HCT116 (cell line): ENCODE measurements around the gene ALG3. TPM values are rescaled to one million over a fixed set of nuclear protein-coding genes. Genes with fewer than 3 reads are reported as not detected.

Experiments used
- ATAC-seq: fragments of 200-7000 bp; cut with Tn5 transposase; 2 replicates; pipeline ENCODE4 v1.9.1; 2020; ENCODE audit warnings: mild to moderate bottlenecking, moderate library complexity
- BruUV-seq: library from RNA; stranded (reverse); fragments of 400-500 nt; replicated peaks from 2 replicates; lab custom pipeline; 2021; lab: Mats Ljungman, UMichigan
- CTCF ChIA-PET: fragments of 300-600 bp; sonication (Branson Sonifier 250); formaldehyde crosslinking; loops from one replicate; lab custom pipeline; 2021; ENCODE audit warnings: antibody characterized with exemption; lab: Charles Lee
- POLR2A ChIA-PET: fragments of 300-600, 350-600 bp; sonication (Branson Sonifier 250); formaldehyde crosslinking; loops from one replicate; lab custom pipeline; 2021; ENCODE audit warnings: antibody characterized with exemption; lab: Charles Lee
- RAD21 ChIA-PET, 2 experiments: fragments of 300-600 bp; sonication (Branson Sonifier 250); formaldehyde crosslinking; loops; one replicate each; lab custom pipeline; 2023; ENCODE audit warnings: low total read pairs in 2 of 2; ENCODE audit not compliant: uncharacterized antibody in 2 of 2, unreplicated experiment in 2 of 2, low non-redundant PET in 1 of 2; lab: Charles Lee
- DNase-seq: peaks from one replicate; pipeline ENCODE4 v3.0.0-alpha.2; 2010; ENCODE audit warnings: low read depth, low spot score
- H2AFZ ChIP-seq: fragments of 200-600 bp; shearing (Covaris generic), sonication (generic); 2 replicates; pipeline ENCODE4 v1.6.1; 2017; ENCODE audit warnings: low read depth, mixed run types, mixed read lengths, antibody characterized with exemption, low read length; ENCODE audit not compliant: poor library complexity, severe bottlenecking
- H3K27ac ChIP-seq: 2 replicates; pipeline ENCODE4 v1.5.1; 2012; ENCODE audit warnings: low read depth, low read length
- H3K27me3 ChIP-seq: fragments of 200-600 bp; sonication (generic); 2 replicates; pipeline ENCODE4 v1.6.1; 2016; ENCODE audit warnings: mixed run types, low read length, mixed read lengths; ENCODE audit not compliant: insufficient read depth
- H3K36me3 ChIP-seq, 2 experiments: fragments of 200-500 bp in 1 of 2; fragments of 200-600 bp in 1 of 2; sonication (Bioruptor generic) in 1 of 2; sonication (generic) in 1 of 2; 2 replicates each; pipeline versions ENCODE4 v1.5.1 to v1.6.1; 2014 to 2016; ENCODE audit warnings: low read length in 2 of 2, inconsistent platforms in 1 of 2, mixed read lengths in 1 of 2, mixed run types in 1 of 2; ENCODE audit not compliant: insufficient read depth in 2 of 2, control insufficient read depth in 1 of 2
- H3K4me1 ChIP-seq, 2 experiments: fragments of 200-600 bp in 1 of 2; sonication (generic) in 1 of 2; 2 replicates each; pipeline versions ENCODE4 v1.5.1 to v1.6.1; 2012 to 2017; ENCODE audit warnings: low read length in 2 of 2, inconsistent platforms in 1 of 2, mild to moderate bottlenecking in 1 of 2, mixed read lengths in 1 of 2, mixed run types in 1 of 2, moderate library complexity in 1 of 2; ENCODE audit not compliant: insufficient read depth in 2 of 2, control insufficient read depth in 1 of 2
- H3K4me2 ChIP-seq: fragments of 200-600 bp; sonication (generic); 2 replicates; pipeline ENCODE4 v1.6.1; 2017; ENCODE audit warnings: mixed run types, low read length, mixed read lengths
- H3K4me3 ChIP-seq, 2 experiments: fragments of 200-600 bp in 1 of 2; sonication (generic) in 1 of 2; replicated peaks in 1 of 2; 2 replicates each; pipeline ENCODE4 v1.5.1; 2011 to 2016; ENCODE audit warnings: low read length in 2 of 2, control low read depth in 1 of 2, low read depth in 1 of 2, mild to moderate bottlenecking in 1 of 2, mixed read lengths in 1 of 2, mixed run types in 1 of 2
- H3K79me2 ChIP-seq: fragments of 200-600 bp; sonication (generic); 2 replicates; pipeline ENCODE4 v1.6.1; 2017; ENCODE audit warnings: mild to moderate bottlenecking, mixed run types, low read length, moderate library complexity, mixed read lengths; ENCODE audit not compliant: insufficient read depth
- H3K9ac ChIP-seq: fragments of 200-600 bp; sonication (generic); 2 replicates; pipeline ENCODE4 v1.6.1; 2016; ENCODE audit warnings: low read length, mixed read lengths
- H3K9me2 ChIP-seq: fragments of 200-600 bp; sonication (generic), shearing (Covaris generic); 2 replicates; pipeline ENCODE4 v1.6.1; 2017; ENCODE audit warnings: mixed run types, mild to moderate bottlenecking, moderate library complexity; ENCODE audit not compliant: insufficient read depth
- H3K9me3 ChIP-seq, 2 experiments: fragments of 200-500 bp in 1 of 2; fragments of 200-600 bp in 1 of 2; sonication (Bioruptor generic) in 1 of 2; sonication (generic) in 1 of 2; 2 replicates each; pipeline ENCODE4 v1.6.1; 2014 to 2017; ENCODE audit warnings: low read length in 2 of 2, mixed read lengths in 2 of 2, inconsistent platforms in 1 of 2, low read depth in 1 of 2, mild to moderate bottlenecking in 1 of 2, mixed run types in 1 of 2, moderate library complexity in 1 of 2; ENCODE audit not compliant: control insufficient read depth in 1 of 2, insufficient read depth in 1 of 2
- H4K20me1 ChIP-seq: fragments of 200-600 bp; sonication (generic), shearing (Covaris generic); 2 replicates; pipeline ENCODE4 v1.6.1; 2017; ENCODE audit warnings: mixed run types, mild to moderate bottlenecking, moderate library complexity; ENCODE audit not compliant: insufficient read depth
- SIN3A ChIP-seq: IDR thresholded peaks from 2 replicates; pipeline ENCODE4 v1.6.1; 2012; ENCODE audit warnings: low read depth
- ZFX ChIP-seq: fragments of 450-650 bp; IDR thresholded peaks from 2 replicates; pipeline ENCODE4 v1.6.1; 2017
- intact Hi-C: fragments of 100-400 bp; cut with micrococcal nuclease; formaldehyde crosslinking; loops from 2 replicates; pipeline ENCODE4 v1.10.0; 2022
- total RNA-seq: library from RNA; stranded (reverse); gene quantifications from one replicate; pipeline ENCODE4 v1.2.1, GENCODE V29; 2021; ENCODE audit not compliant: unreplicated experiment
- TF ChIP-seq, protein P1 (sequence below), 3 experiments: fragments of 200-600 bp in 1 of 3; sonication (generic) in 1 of 3; IDR thresholded peaks in 2 of 3; conservative IDR thresholded peaks in 1 of 3; 2 replicates each; pipeline ENCODE4 v1.5.1; 2012 to 2017; ENCODE audit warnings: low read depth in 2 of 3, low read length in 2 of 3, antibody characterized with exemption in 1 of 3, borderline replicate concordance in 1 of 3, control low read depth in 1 of 3, mild to moderate bottlenecking in 1 of 3, mixed read lengths in 1 of 3, mixed run types in 1 of 3, moderate library complexity in 1 of 3; ENCODE audit not compliant: insufficient read depth in 1 of 3
- TF ChIP-seq, protein P2 (sequence below): IDR thresholded peaks from 2 replicates; pipeline ENCODE4 v1.6.1; 2012; ENCODE audit warnings: low read depth

ALG3 gene
- total RNA-seq, 1 experiment from 2014 or later = 56.6 TPM

DNA sequence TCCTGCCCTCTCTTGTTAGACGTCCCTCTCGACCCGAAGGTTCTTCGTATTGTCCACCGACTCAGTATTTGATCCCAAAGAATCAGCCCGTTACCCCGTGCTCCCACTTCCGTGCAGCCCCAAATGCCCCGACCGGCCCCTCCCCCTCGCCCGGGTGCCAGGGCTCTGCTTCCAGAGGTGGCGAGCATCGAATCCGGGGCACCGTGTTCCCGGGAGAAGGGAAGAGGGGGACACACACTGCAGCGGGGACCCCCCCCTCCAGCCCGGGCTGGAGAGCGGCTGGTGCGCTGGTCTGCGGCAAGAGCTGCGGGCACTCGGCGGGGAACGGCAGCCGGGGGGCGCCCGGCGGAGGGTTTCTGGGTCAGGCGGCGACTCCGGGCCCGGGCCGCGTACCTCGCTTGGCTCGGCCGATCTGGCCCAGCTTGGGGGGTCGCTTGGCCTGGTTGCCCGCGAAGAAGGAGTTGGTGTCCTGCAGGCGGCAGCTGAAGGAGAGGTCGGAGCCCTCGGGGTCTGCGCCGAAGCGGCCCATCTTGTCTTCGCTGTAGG lies 12.0 kb upstream of the ALG3 start:
- Histone ChIP-seq H3K4me1 (peaks cover 3 to 24% of the 10 kb centered on the region in 2 experiments; a peak in 3 of 4 replicates), H3K4me3 (peak overlapping the region; percentile 32 to 63), H2AFZ (no peak overlapping the region), H3K27ac (no peak overlapping the region; the same call in 1 of the 2 replicates), H3K79me2 (no peaks in the 10 kb centered on the region), H3K9me2 (no peaks in the 10 kb centered on the region), H3K4me2 (peak overlapping the region; percentile 73), H3K36me3 (no peaks in the 10 kb centered on the region; a peak in 1 of 4 replicates), H3K9me3 (no peaks in the 10 kb centered on the region), H3K27me3 (no peaks in the 10 kb centered on the region), H3K9ac (peak overlapping the region; percentile 45), H4K20me1 (no peaks in the 10 kb centered on the region)
- no peak for DNase-seq
- TF ChIP-seq ZFX = peak; percentile 11; the same call in 1 of the 2 replicates
- TF ChIP-seq, protein P1, sequence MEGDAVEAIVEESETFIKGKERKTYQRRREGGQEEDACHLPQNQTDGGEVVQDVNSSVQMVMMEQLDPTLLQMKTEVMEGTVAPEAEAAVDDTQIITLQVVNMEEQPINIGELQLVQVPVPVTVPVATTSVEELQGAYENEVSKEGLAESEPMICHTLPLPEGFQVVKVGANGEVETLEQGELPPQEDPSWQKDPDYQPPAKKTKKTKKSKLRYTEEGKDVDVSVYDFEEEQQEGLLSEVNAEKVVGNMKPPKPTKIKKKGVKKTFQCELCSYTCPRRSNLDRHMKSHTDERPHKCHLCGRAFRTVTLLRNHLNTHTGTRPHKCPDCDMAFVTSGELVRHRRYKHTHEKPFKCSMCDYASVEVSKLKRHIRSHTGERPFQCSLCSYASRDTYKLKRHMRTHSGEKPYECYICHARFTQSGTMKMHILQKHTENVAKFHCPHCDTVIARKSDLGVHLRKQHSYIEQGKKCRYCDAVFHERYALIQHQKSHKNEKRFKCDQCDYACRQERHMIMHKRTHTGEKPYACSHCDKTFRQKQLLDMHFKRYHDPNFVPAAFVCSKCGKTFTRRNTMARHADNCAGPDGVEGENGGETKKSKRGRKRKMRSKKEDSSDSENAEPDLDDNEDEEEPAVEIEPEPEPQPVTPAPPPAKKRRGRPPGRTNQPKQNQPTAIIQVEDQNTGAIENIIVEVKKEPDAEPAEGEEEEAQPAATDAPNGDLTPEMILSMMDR (IDR thresholded peaks at IDR 0.05 in 2 of 3, conservative IDR thresholded peaks at IDR 0.05 in 1 of 3; ENCODE audit: borderline replicate concordance in 1 of 3, insufficient read depth in 1 of 3, low read depth in 2 of 3, low read length in 2 of 3) = no peak
- intact Hi-C loops = no loop called here
- ATAC-seq = no peak; the same call in 1 of the 2 replicates
- ChIA-PET POLR2A (interaction anchor here (0.6 kb wide), 1 partner anchor 86 kb away, joined by 3 read pairs; no protein-coding TSS in a partner anchor), CTCF (interaction anchor here (0.7 to 1.4 kb wide), 3 partner anchors 29 to 376 kb away, joined by 3 to 7 read pairs (median 3); partner anchors contain the start of gene PARL), RAD21 (no interaction called here)
- no TSS peak for BruUV-seq

DNA sequence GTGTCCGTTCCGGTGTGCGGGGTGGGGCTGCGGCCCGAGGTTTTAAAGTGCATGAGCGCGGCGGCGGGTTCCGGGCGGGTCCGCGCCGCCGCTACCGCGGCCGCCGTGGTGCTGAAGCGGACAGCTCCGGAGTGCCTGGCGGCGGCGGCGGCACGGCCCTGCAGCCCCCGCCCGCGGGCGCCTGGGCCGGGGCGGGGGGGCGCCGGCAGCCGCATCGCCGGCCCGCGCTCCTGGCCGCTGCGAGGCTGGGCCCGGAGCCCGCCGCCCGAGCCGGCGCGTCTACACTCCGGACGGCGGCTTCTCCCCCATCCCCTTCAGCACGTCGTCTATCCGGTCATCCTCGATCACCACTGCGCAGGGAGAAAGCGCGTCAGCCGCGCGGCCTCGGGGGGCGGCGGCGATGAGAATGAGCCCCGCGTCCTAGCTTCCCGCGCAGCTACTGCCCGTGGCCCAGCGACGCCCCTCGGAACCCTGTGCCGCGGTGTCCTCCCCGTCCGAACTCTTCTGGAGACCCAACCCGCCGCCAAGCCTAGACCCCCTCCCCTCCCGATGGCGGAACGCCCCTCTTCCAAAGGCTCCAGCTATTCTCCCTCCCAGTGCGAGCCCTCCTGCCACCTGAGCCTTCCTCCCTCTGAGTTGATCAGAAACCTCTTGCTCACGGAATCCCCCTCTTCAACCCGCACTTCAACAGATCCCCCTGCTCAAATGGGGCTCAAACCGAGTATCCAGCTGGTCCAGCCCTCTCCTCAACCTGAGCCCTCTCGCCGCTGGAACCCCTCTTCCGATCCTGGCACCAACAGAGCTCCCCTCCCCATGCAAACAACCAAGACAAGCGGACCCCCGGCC lies 11.3 kb upstream of the ALG3 start:
- Histone ChIP-seq H4K20me1 (no peaks in the 10 kb centered on the region), H3K4me3 (peak overlapping the region in 1 of 2 experiments; percentile 32; a peak in 1 of 4 replicates), H3K27me3 (no peaks in the 10 kb centered on the region), H3K79me2 (no peaks in the 10 kb centered on the region), H3K9ac (no peak overlapping the region), H3K4me2 (peak overlapping the region; percentile 73), H3K9me3 (no peaks in the 10 kb centered on the region), H3K36me3 (no peaks in the 10 kb centered on the region; a peak in 1 of 4 replicates), H2AFZ (no peak overlapping the region), H3K9me2 (no peaks in the 10 kb centered on the region), H3K27ac (no peak overlapping the region; the same call in 1 of the 2 replicates), H3K4me1 (peaks cover 3 to 24% of the 10 kb centered on the region in 2 experiments; a peak in 3 of 4 replicates)
- no peak for ATAC-seq
- TF ChIP-seq, protein P2, sequence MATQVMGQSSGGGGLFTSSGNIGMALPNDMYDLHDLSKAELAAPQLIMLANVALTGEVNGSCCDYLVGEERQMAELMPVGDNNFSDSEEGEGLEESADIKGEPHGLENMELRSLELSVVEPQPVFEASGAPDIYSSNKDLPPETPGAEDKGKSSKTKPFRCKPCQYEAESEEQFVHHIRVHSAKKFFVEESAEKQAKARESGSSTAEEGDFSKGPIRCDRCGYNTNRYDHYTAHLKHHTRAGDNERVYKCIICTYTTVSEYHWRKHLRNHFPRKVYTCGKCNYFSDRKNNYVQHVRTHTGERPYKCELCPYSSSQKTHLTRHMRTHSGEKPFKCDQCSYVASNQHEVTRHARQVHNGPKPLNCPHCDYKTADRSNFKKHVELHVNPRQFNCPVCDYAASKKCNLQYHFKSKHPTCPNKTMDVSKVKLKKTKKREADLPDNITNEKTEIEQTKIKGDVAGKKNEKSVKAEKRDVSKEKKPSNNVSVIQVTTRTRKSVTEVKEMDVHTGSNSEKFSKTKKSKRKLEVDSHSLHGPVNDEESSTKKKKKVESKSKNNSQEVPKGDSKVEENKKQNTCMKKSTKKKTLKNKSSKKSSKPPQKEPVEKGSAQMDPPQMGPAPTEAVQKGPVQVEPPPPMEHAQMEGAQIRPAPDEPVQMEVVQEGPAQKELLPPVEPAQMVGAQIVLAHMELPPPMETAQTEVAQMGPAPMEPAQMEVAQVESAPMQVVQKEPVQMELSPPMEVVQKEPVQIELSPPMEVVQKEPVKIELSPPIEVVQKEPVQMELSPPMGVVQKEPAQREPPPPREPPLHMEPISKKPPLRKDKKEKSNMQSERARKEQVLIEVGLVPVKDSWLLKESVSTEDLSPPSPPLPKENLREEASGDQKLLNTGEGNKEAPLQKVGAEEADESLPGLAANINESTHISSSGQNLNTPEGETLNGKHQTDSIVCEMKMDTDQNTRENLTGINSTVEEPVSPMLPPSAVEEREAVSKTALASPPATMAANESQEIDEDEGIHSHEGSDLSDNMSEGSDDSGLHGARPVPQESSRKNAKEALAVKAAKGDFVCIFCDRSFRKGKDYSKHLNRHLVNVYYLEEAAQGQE = peak; percentile 51
- TF ChIP-seq SIN3A = no peak
- no TSS peak for BruUV-seq
- intact Hi-C loops = no loop called here
- ChIA-PET RAD21 (no interaction called here), CTCF (no interaction called here), POLR2A (no interaction called here)
- no peak for DNase-seq
